ENCODE data around the gene COPS2. TPM values are rescaled to one million over a fixed set of nuclear protein-coding genes. Genes with fewer than 3 reads are reported as not detected.
"Not testable (repeated sequence)": the region's sequence is repeated elsewhere in the genome, so short reads cannot be mapped to it uniquely, and the experiment has no call there.

COPS2 gene
- total RNA-seq, 1 donor from 2014 or later = 57.2 TPM

DNA sequence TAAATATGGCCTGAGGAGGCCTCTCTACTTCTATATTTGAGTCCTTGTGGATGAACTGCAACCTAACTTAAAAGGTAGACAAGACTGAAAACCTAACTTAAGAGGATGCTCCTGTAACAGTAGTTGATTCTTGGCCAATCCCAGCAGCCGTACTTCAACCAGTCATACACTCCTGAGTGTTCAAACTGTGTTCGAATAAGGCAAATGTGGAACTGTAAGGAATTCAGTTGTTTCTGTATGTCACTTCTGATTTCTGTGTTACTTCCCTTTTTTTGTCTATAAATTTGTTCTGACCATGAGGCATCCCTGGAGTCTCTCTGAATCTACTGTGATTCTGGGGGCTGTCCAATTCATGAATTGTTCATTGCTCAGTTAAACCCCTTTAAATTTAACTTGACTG is 35.2 kb upstream of the COPS2 start:
- no peaks in the 10 kb centered on the region for H3K27me3 ChIP-seq
- TF ChIP-seq CTCF (IDR thresholded peaks at IDR 0.05) = no peak
- no peaks in the 10 kb centered on the region for H3K36me3 ChIP-seq
- H3K4me3 ChIP-seq = no peak overlapping the region
- H3K9me3 ChIP-seq = no peaks in the 10 kb centered on the region
- no peak for DNase-seq
- H3K27ac ChIP-seq = no peak overlapping the region
- no peaks in the 10 kb centered on the region for H3K4me1 ChIP-seq
- intact Hi-C loops (cut with DNase I) = no loop called here
- ATAC-seq = peak; percentile 22

GRCh38 chr15:49189631-49190030 is 34.2 kb upstream of the COPS2 start:
- TF ChIP-seq CTCF (IDR thresholded peaks at IDR 0.05) = no peak
- no peaks in the 10 kb centered on the region for H3K9me3 ChIP-seq
- no peaks in the 10 kb centered on the region for H3K36me3 ChIP-seq
- H3K27me3 ChIP-seq = no peaks in the 10 kb centered on the region
- intact Hi-C loops (cut with DNase I) = no loop called here
- no peak overlapping the region for H3K27ac ChIP-seq
- H3K4me1 ChIP-seq = no peaks in the 10 kb centered on the region
- no peak for ATAC-seq
- no peak for DNase-seq
- H3K4me3 ChIP-seq = no peak overlapping the region

DNA sequence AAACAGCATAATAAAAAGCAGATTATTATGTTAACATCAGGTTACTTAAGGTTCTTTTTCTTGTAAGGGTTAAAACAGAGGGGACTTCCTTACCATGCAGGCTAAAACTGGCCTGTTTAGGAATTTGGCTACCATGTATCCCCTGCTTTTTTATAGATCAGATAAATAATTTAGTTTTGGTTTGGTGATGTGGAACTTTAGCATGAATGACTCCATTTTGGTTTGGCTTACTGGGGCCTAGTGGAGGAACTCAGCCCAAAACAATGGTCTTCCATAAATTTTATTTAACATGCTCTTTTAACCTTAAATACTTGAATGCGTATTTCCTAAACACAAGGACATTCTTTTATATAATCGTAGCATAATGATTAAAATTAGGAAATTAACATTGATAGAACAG is 33.5 kb upstream of the COPS2 start:
- intact Hi-C loops (cut with DNase I) = no loop called here
- Histone ChIP-seq H3K9me3 (no peaks in the 10 kb centered on the region), H3K4me1 (no peaks in the 10 kb centered on the region), H3K4me3 (no peak overlapping the region), H3K27me3 (no peaks in the 10 kb centered on the region), H3K27ac (no peak overlapping the region), H3K36me3 (no peaks in the 10 kb centered on the region)
- no peak for ATAC-seq
- DNase-seq = no peak
- TF ChIP-seq CTCF (IDR thresholded peaks at IDR 0.05) = no peak

GRCh38 chr15:49187549-49188245 is 32.3 kb upstream of the COPS2 start:
- Histone ChIP-seq H3K4me1 (no peaks in the 10 kb centered on the region), H3K27me3 (no peaks in the 10 kb centered on the region), H3K4me3 (no peak overlapping the region), H3K9me3 (no peaks in the 10 kb centered on the region), H3K27ac (no peak overlapping the region), H3K36me3 (no peaks in the 10 kb centered on the region)
- TF ChIP-seq CTCF (IDR thresholded peaks at IDR 0.05) = no peak
- intact Hi-C loops (cut with DNase I) = no loop called here
- ATAC-seq = peak; percentile 34
- no peak for DNase-seq

GRCh38 chr15:49185473-49185872 is 30.1 kb upstream of the COPS2 start:
- intact Hi-C loops (cut with DNase I) = no loop called here
- ATAC-seq (no peak), DNase-seq (no peak)
- no peak overlapping the region for H3K4me3 ChIP-seq
- H3K9me3 ChIP-seq = no peaks in the 10 kb centered on the region
- H3K4me1 ChIP-seq = no peaks in the 10 kb centered on the region
- H3K36me3 ChIP-seq = no peaks in the 10 kb centered on the region
- H3K27ac ChIP-seq = no peak overlapping the region
- no peak for TF ChIP-seq CTCF (IDR thresholded peaks at IDR 0.05)
- no peaks in the 10 kb centered on the region for H3K27me3 ChIP-seq

DNA sequence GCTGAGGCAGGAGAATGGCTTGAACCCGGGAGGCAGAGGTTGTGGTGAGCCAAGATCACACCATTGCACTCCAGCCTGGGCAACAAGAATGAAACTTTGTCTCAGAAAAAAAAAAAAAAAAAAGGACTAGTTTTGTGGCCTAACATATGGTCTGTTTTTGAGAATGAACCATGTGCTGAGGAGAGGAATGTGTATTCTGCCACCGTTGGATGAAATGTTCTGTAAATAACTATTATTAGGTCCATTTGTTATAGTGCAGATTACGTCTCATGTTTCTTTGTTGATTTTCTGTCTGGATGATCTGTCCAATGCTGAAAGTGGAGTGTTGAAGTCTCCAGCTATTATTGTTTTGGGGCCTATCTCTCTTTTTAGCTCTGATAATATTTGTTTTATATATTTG is 28.3 kb upstream of the COPS2 start:
- H3K27me3 ChIP-seq; intact Hi-C loops (cut with DNase I); H3K36me3 ChIP-seq; H3K4me3 ChIP-seq; H3K9me3 ChIP-seq; H3K4me1 ChIP-seq; H3K27ac ChIP-seq; DNase-seq; ATAC-seq: not testable (repeated sequence)
